Posterior cingulate gyrus (tissue), 11 donors: ENCODE measurements around the gene ARHGEF10L.

ENCODE experiments used
- DNase-seq, 10 donors: peaks; one replicate each; pipeline versions ENCODE4 v3.0.0 to v3.0.0-alpha.2; 2020 to 2021; ENCODE audit warnings: mixed read lengths in 3 of 10
- intact Hi-C: fragments of 100-400 bp; cut with DNase I; formaldehyde crosslinking; loops from one replicate; pipeline ENCODE4 v1.15.1; 2023

ARHGEF10L gene

GRCh38 chr1:17667641-17668040 lies 128.1 kb downstream of the ARHGEF10L start:
- intact Hi-C loops = no loop called here
- no peak for DNase-seq

GRCh38 chr1:17668195-17668594 lies 128.7 kb downstream of the ARHGEF10L start:
- no peak for DNase-seq
- intact Hi-C loops = no loop called here

- DNase-seq = no peak
- intact Hi-C loops = no loop called here
Observed at GRCh38 chr1:17668624-17669175, 129.2 kb downstream of the ARHGEF10L start.

GRCh38 chr1:17669305-17669704 lies 129.8 kb downstream of the ARHGEF10L start:
- DNase-seq = no peak
- intact Hi-C loops = no loop called here

- DNase-seq = no peak
- intact Hi-C loops = no loop called here
Observed at GRCh38 chr1:17669866-17670451, 130.5 kb downstream of the ARHGEF10L start.

- no peak for DNase-seq
- intact Hi-C loops = no loop called here
Observed at GRCh38 chr1:17670587-17671313, 131.3 kb downstream of the ARHGEF10L start.

- intact Hi-C loops = no loop called here
Observed at GRCh38 chr1:17671314-17671705, 131.8 kb downstream of the ARHGEF10L start.

GRCh38 chr1:17671741-17672140 lies 132.2 kb downstream of the ARHGEF10L start:
- intact Hi-C loops = no loop called here
- DNase-seq = no peak

More at GRCh38 chr1:17671314-17671705, 131.8 kb downstream of the ARHGEF10L start:
- DNase-seq = no peak

- DNase-seq = no peak
- intact Hi-C loops = no loop called here
Observed at GRCh38 chr1:17672226-17672625, 132.7 kb downstream of the ARHGEF10L start.

- intact Hi-C loops = no loop called here
- DNase-seq = peak in 3 of 10 donors; percentile 39 to 80 (median 42)
Observed at GRCh38 chr1:17673329-17674072, 134.0 kb downstream of the ARHGEF10L start.

GRCh38 chr1:17674726-17675500 lies 135.4 kb downstream of the ARHGEF10L start:
- intact Hi-C loops = no loop called here
- no peak for DNase-seq

- no peak for DNase-seq
- intact Hi-C loops = no loop called here
Observed at GRCh38 chr1:17675744-17676143, 136.2 kb downstream of the ARHGEF10L start.

- DNase-seq = no peak
- intact Hi-C loops = no loop called here
Observed at GRCh38 chr1:17676387-17677060, 137.0 kb downstream of the ARHGEF10L start.

GRCh38 chr1:17678011-17678410 lies 138.5 kb downstream of the ARHGEF10L start:
- intact Hi-C loops = no loop called here
- DNase-seq = no peak

- intact Hi-C loops = no loop called here
- no peak for DNase-seq
Observed at GRCh38 chr1:17679856-17680255, 140.4 kb downstream of the ARHGEF10L start.

GRCh38 chr1:17680308-17680707 lies 140.8 kb downstream of the ARHGEF10L start:
- intact Hi-C loops = no loop called here
- DNase-seq = no peak

GRCh38 chr1:17682400-17682799 lies 142.9 kb downstream of the ARHGEF10L start:
- intact Hi-C loops = no loop called here
- no peak for DNase-seq

- intact Hi-C loops = no loop called here
- DNase-seq = no peak
Observed at GRCh38 chr1:17683598-17683997, 144.1 kb downstream of the ARHGEF10L start.

GRCh38 chr1:17684810-17685209 lies 145.3 kb downstream of the ARHGEF10L start:
- intact Hi-C loops = no loop called here
- DNase-seq = no peak

GRCh38 chr1:17686258-17686657 lies 146.8 kb downstream of the ARHGEF10L start:
- no peak for DNase-seq
- intact Hi-C loops = no loop called here
